SU-DHL-6 (cell line): ENCODE data around the gene SOX10.

ENCODE experiments used
- EZH2phosphoT487 ChIP-seq: fragments of 200-600 bp; sonication (generic), shearing (Covaris generic); conservative IDR thresholded peaks from 2 replicates; pipeline ENCODE4 v1.6.1; 2018; ENCODE audit warnings: mild to moderate bottlenecking, antibody characterized with exemption, low read length, moderate library complexity, mixed read lengths
- TF ChIP-seq, protein P1 (sequence below): fragments of 200-600 bp; sonication (generic); IDR thresholded peaks from one replicate; pipeline ENCODE4 v1.5.1; 2017; ENCODE audit warnings: antibody characterized with exemption, mild to moderate bottlenecking, low read length, moderate library complexity; ENCODE audit not compliant: insufficient read depth, poor library complexity, severe bottlenecking

DNA sequence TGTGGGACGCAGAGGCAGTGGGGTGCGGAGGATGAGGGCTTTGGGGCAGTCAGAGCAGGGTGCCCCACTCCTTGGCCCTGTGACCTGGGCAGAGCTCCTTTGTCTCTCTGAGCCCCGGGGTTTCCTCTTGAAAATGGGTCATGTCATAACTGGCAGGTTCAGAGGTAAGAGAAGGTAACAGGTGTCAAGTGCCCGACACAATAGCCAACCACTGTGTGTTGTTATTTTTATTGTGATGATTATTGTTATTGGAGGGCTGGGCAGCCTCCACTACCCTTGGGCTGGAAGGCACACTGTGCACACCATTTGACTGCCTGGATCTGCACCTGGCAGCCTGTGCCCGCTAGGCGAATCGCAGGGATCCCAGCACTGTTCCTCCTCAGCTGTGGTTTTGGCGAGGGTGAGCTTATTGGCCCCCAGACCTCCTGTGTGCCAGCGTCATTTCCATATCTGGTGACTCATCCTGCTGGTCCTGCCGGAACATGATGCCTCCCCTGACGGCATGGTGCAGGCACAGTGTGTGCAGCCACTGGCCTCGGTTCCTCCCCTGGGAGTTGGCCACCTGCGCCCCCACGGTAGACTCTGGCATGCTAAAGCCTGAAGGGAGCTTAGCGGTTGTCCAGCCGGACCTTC, 15.4 kb upstream of the SOX10 start:
- TF ChIP-seq, protein P1, sequence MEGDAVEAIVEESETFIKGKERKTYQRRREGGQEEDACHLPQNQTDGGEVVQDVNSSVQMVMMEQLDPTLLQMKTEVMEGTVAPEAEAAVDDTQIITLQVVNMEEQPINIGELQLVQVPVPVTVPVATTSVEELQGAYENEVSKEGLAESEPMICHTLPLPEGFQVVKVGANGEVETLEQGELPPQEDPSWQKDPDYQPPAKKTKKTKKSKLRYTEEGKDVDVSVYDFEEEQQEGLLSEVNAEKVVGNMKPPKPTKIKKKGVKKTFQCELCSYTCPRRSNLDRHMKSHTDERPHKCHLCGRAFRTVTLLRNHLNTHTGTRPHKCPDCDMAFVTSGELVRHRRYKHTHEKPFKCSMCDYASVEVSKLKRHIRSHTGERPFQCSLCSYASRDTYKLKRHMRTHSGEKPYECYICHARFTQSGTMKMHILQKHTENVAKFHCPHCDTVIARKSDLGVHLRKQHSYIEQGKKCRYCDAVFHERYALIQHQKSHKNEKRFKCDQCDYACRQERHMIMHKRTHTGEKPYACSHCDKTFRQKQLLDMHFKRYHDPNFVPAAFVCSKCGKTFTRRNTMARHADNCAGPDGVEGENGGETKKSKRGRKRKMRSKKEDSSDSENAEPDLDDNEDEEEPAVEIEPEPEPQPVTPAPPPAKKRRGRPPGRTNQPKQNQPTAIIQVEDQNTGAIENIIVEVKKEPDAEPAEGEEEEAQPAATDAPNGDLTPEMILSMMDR = no peak
- TF ChIP-seq EZH2phosphoT487 = no peak
